Measurements from ENCODE around the gene PRKCH.
A peak's percentile ranks its signal among the peaks of the same experiment; 100 is the strongest.

PRKCH gene

DNA sequence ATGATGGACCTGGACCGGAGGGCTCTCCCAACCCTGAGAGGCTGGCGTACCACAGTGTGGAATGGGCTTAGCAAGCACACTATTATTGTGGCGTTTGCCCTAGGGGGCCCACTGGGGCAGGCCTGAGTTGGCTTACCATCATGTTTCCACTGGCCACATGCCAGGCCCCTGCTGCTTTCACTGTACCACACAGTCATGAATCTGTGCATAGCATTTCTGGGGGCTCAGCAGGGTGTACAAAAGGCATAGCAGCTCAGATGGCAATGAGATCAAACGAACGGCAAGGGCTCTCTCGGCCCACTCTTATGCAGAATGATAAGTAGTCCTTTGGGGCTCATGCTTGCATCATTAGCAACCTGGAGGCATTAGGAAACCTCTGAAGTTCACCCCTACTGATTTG is 236.9 kb downstream of the PRKCH start (continued):
- TF ChIP-seq, protein P1, sequence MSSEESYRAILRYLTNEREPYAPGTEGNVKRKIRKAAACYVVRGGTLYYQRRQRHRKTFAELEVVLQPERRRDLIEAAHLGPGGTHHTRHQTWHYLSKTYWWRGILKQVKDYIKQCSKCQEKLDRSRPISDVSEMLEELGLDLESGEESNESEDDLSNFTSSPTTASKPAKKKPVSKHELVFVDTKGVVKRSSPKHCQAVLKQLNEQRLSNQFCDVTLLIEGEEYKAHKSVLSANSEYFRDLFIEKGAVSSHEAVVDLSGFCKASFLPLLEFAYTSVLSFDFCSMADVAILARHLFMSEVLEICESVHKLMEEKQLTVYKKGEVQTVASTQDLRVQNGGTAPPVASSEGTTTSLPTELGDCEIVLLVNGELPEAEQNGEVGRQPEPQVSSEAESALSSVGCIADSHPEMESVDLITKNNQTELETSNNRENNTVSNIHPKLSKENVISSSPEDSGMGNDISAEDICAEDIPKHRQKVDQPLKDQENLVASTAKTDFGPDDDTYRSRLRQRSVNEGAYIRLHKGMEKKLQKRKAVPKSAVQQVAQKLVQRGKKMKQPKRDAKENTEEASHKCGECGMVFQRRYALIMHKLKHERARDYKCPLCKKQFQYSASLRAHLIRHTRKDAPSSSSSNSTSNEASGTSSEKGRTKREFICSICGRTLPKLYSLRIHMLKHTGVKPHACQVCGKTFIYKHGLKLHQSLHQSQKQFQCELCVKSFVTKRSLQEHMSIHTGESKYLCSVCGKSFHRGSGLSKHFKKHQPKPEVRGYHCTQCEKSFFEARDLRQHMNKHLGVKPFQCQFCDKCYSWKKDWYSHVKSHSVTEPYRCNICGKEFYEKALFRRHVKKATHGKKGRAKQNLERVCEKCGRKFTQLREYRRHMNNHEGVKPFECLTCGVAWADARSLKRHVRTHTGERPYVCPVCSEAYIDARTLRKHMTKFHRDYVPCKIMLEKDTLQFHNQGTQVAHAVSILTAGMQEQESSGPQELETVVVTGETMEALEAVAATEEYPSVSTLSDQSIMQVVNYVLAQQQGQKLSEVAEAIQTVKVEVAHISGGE (tag by site-specific recombination; conservative IDR thresholded peaks at IDR 0.05; ENCODE audit: low read depth), result no peak
- peak; percentile 77 for TF ChIP-seq ZNF558 (tag by site-specific recombination; IDR thresholded peaks at IDR 0.05)
- TF ChIP-seq ZNF37A (tag by site-specific recombination; IDR thresholded peaks at IDR 0.05), result peak; percentile 20; the same call in 1 of the 2 replicates
- TF ChIP-seq ZNF785 (tag by site-specific recombination; IDR thresholded peaks at IDR 0.05), result 0 out of 2 replicates have a peak, but pooled peaks have one; percentile 67
- peak; percentile 46 for TF ChIP-seq ZNF341 (tag by site-specific recombination; IDR thresholded peaks at IDR 0.05; ENCODE audit: low read depth)
- TF ChIP-seq GLI2 (tag by site-specific recombination; IDR thresholded peaks at IDR 0.05; ENCODE audit: borderline replicate concordance, low read depth), result peak; percentile 48; the same call in 1 of the 2 replicates
- no peak for TF ChIP-seq ZNF514 (tag by site-specific recombination; IDR thresholded peaks at IDR 0.05)
- no peak for TF ChIP-seq ZNF248 (tag by site-specific recombination; IDR thresholded peaks at IDR 0.05)
- TF ChIP-seq, protein P2, sequence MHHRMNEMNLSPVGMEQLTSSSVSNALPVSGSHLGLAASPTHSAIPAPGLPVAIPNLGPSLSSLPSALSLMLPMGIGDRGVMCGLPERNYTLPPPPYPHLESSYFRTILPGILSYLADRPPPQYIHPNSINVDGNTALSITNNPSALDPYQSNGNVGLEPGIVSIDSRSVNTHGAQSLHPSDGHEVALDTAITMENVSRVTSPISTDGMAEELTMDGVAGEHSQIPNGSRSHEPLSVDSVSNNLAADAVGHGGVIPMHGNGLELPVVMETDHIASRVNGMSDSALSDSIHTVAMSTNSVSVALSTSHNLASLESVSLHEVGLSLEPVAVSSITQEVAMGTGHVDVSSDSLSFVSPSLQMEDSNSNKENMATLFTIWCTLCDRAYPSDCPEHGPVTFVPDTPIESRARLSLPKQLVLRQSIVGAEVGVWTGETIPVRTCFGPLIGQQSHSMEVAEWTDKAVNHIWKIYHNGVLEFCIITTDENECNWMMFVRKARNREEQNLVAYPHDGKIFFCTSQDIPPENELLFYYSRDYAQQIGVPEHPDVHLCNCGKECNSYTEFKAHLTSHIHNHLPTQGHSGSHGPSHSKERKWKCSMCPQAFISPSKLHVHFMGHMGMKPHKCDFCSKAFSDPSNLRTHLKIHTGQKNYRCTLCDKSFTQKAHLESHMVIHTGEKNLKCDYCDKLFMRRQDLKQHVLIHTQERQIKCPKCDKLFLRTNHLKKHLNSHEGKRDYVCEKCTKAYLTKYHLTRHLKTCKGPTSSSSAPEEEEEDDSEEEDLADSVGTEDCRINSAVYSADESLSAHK (tag by site-specific recombination; IDR thresholded peaks at IDR 0.05), result peak; percentile 58; the same call in 1 of the 2 replicates
- no peak for TF ChIP-seq ZNF571 (tag by site-specific recombination; IDR thresholded peaks at IDR 0.05)
- no peak for TF ChIP-seq ZNF391 (tag by site-specific recombination; IDR thresholded peaks at IDR 0.05; ENCODE audit: borderline replicate concordance, low read depth)
- TF ChIP-seq ZFP41 (tag by site-specific recombination; IDR thresholded peaks at IDR 0.05; ENCODE audit: borderline replicate concordance), result no peak
- TF ChIP-seq, protein P3, sequence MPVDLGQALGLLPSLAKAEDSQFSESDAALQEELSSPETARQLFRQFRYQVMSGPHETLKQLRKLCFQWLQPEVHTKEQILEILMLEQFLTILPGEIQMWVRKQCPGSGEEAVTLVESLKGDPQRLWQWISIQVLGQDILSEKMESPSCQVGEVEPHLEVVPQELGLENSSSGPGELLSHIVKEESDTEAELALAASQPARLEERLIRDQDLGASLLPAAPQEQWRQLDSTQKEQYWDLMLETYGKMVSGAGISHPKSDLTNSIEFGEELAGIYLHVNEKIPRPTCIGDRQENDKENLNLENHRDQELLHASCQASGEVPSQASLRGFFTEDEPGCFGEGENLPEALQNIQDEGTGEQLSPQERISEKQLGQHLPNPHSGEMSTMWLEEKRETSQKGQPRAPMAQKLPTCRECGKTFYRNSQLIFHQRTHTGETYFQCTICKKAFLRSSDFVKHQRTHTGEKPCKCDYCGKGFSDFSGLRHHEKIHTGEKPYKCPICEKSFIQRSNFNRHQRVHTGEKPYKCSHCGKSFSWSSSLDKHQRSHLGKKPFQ (tag by site-specific recombination; IDR thresholded peaks at IDR 0.05), result peak; percentile 78
- no peak for TF ChIP-seq ZNF621 (tag by site-specific recombination; IDR thresholded peaks at IDR 0.05)
- TF ChIP-seq ZNF549 (tag by site-specific recombination; IDR thresholded peaks at IDR 0.05), result peak; percentile 55; the same call in 1 of the 2 replicates
- no peak for TF ChIP-seq OVOL3 (tag by site-specific recombination; IDR thresholded peaks at IDR 0.05)
- TF ChIP-seq, protein P4, sequence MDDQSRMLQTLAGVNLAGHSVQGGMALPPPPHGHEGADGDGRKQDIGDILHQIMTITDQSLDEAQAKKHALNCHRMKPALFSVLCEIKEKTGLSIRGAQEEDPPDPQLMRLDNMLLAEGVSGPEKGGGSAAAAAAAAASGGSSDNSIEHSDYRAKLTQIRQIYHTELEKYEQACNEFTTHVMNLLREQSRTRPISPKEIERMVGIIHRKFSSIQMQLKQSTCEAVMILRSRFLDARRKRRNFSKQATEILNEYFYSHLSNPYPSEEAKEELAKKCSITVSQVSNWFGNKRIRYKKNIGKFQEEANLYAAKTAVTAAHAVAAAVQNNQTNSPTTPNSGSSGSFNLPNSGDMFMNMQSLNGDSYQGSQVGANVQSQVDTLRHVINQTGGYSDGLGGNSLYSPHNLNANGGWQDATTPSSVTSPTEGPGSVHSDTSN (CRISPR knock-in tag; IDR thresholded peaks at IDR 0.05), result no peak
- TF ChIP-seq, protein P5, sequence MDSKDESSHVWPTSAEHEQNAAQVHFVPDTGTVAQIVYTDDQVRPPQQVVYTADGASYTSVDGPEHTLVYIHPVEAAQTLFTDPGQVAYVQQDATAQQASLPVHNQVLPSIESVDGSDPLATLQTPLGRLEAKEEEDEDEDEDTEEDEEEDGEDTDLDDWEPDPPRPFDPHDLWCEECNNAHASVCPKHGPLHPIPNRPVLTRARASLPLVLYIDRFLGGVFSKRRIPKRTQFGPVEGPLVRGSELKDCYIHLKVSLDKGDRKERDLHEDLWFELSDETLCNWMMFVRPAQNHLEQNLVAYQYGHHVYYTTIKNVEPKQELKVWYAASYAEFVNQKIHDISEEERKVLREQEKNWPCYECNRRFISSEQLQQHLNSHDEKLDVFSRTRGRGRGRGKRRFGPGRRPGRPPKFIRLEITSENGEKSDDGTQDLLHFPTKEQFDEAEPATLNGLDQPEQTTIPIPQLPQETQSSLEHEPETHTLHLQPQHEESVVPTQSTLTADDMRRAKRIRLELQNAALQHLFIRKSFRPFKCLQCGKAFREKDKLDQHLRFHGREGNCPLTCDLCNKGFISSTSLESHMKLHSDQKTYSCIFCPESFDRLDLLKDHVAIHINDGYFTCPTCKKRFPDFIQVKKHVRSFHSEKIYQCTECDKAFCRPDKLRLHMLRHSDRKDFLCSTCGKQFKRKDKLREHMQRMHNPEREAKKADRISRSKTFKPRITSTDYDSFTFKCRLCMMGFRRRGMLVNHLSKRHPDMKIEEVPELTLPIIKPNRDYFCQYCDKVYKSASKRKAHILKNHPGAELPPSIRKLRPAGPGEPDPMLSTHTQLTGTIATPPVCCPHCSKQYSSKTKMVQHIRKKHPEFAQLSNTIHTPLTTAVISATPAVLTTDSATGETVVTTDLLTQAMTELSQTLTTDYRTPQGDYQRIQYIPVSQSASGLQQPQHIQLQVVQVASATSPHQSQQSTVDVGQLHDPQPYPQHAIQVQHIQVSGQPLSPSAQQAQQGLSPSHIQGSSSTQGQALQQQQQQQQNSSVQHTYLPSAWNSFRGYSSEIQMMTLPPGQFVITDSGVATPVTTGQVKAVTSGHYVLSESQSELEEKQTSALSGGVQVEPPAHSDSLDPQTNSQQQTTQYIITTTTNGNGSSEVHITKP (tag by site-specific recombination; IDR thresholded peaks at IDR 0.05), result peak; percentile 36; the same call in 1 of the 2 replicates
- peak; percentile 14 for TF ChIP-seq ZNF529 (tag by site-specific recombination; IDR thresholded peaks at IDR 0.05; ENCODE audit: insufficient replicate concordance)
- no peak for TF ChIP-seq ZNF501 (tag by site-specific recombination; IDR thresholded peaks at IDR 0.05)
- TF ChIP-seq, protein P6, sequence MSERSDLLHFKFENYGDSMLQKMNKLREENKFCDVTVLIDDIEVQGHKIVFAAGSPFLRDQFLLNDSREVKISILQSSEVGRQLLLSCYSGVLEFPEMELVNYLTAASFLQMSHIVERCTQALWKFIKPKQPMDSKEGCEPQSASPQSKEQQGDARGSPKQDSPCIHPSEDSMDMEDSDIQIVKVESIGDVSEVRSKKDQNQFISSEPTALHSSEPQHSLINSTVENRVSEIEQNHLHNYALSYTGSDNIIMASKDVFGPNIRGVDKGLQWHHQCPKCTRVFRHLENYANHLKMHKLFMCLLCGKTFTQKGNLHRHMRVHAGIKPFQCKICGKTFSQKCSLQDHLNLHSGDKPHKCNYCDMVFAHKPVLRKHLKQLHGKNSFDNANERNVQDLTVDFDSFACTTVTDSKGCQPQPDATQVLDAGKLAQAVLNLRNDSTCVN (tag by site-specific recombination; optimal IDR thresholded peaks at IDR 0.05), result no peak
- no peak for TF ChIP-seq ZNF302 (tag by site-specific recombination; IDR thresholded peaks at IDR 0.05; ENCODE audit: low read depth)
- TF ChIP-seq ZNF121 (tag by site-specific recombination; IDR thresholded peaks at IDR 0.05), result peak; percentile 59; the same call in 1 of the 2 replicates
